ENCODE data around the gene ANAPC5.
"Not testable (repeated sequence)": the region's sequence is repeated elsewhere in the genome, so short reads cannot be mapped to it uniquely, and the experiment has no call there.

ANAPC5 gene

DNA sequence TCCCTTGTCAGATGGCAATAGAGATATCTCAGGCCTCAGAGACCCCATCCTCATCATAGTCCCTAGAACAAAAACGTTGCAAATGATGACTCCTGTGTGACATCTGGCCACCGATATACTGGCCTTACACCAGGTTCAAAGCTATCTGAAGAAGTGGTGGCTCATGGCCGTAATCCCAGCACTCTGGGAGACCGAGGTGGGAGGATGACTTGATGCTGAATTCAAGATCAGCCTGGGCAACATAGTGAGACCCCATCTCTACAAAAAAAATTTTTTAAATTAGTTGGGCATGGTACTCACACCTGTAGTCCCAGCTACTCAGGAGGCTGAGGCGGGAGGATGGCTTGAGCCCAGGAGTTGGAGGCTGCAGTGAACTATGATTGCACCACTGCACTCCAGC lies 68.8 kb downstream of the ANAPC5 start:
- DNase-seq: no peak

DNA sequence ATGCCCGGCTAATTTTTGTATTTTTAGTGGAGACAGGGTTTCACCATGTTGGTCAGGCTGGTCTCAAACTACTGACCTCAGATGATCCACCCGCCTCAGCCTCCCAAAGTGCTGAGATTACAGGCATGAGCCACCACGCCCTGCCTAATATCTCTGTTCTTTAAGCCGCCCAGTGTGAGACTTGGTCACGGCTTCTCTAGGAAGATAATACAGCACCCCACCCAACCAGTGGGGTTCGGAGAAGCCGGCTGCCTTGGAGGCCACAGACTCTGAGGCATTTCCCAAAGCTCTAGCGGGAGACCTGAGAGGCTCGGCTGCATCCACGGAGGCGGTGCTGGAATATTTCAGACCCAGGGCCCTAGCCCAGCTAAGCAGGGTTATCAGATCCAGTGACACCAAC lies 69.3 kb downstream of the ANAPC5 start:
- DNase-seq: not testable (repeated sequence)

DNA sequence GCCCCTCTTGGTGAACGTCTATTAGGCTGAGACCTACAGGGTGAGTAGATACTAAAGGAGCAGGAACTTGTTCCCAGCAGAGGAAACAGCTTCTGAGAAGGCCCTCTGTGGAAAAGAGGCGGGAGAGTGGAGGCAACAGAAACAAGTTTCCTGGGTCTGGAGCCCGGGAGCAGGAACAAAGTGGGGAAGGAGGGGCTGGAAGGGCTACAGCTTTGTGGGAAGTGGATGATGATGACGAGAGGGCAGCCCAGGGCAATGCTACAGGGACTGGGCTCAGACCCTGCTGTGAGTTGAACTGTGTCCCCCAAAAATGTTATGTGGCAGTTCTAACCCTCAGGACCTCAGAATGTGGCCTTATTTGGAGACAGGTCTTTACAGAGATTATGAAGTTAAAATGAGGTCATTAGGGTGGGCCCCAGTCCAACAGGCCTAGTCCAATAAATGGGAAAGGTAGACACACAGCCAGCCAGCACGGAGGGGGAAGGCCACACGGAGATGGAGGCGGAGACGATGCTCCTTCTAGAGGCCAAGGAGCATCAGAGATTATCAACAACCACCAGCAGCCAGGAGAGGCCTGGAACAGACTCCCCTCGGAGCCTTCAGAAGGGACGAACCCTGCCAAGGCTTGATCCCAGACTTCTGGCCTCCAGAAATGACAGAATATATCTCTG lies 70.0 kb downstream of the ANAPC5 start:
- DNase-seq: no peak

DNA sequence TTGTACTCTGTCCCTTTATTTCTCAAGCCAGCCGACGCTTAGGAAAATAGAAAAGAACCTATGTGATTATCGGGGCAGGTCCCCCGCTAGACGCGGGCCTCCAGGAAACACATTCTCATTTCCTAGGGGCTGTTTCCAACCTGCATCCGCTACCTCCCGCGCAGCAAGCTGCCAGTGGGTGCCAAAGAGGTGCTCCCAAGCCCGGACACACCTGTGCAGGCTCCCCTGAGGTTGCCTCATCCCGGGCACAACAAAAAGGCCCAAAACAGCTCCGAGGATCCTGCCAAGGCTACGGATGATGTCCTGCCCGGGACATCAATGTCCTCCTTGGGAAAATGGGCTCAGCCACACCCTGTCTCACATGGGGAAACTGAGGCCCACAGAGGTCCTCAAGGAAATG lies 71.1 kb downstream of the ANAPC5 start:
- not testable (repeated sequence) for DNase-seq

DNA sequence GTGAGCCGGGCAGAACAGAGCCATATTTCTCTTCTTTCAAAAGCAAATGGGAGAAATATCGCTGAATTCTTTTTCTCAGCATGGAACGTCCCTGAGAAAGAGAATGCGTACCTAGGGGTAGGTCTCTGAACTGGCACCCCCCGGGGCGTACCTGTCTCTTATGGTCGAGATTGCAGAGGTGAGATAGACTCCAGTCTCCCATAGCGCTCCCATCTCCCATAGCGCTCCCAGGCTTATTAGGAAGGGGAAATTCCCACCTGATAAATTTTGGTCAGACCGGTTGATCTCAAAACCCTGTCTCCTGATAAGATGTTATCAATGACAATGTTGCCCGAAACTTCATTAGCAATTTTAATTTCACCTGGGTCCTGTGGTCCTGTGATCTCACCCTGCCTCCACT lies 71.7 kb downstream of the ANAPC5 start:
- not testable (repeated sequence) for DNase-seq

DNA sequence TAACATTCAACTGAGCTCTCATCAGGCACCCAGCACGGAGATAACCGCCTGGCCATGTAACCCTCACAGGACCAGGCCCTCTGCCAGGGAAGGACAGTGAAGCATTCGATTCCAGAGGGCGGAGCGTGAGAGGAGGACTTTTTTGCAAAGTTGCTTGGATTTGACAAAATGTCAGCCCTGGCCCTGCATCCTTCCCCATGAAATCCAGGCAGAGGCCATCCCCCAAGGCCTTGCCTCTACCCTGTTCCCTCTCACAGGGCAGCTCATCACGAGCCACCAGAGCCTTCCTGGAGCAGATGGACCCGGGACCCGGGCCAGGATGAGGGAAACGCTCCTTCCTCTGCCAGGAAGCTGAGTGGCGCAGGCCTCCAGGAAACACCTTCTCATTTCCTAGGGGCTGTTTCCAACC lies 72.7 kb downstream of the ANAPC5 start:
- no peak for DNase-seq

DNA sequence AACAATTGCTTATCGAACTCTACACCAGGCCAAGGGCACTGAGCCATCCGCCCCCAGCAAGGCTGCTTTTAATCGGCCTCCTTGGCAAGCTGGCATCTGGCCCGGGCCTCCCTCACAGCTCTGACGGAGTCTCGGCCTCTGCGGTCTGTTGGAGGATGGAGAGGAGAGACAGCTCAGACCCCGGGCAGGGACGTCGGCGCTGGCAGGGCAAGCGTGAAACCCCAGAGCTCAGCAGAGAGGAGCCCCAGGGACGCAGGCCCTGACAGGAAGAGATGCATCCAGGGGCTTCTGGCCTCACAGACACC lies 73.2 kb downstream of the ANAPC5 start:
- DNase-seq: no peak

DNA sequence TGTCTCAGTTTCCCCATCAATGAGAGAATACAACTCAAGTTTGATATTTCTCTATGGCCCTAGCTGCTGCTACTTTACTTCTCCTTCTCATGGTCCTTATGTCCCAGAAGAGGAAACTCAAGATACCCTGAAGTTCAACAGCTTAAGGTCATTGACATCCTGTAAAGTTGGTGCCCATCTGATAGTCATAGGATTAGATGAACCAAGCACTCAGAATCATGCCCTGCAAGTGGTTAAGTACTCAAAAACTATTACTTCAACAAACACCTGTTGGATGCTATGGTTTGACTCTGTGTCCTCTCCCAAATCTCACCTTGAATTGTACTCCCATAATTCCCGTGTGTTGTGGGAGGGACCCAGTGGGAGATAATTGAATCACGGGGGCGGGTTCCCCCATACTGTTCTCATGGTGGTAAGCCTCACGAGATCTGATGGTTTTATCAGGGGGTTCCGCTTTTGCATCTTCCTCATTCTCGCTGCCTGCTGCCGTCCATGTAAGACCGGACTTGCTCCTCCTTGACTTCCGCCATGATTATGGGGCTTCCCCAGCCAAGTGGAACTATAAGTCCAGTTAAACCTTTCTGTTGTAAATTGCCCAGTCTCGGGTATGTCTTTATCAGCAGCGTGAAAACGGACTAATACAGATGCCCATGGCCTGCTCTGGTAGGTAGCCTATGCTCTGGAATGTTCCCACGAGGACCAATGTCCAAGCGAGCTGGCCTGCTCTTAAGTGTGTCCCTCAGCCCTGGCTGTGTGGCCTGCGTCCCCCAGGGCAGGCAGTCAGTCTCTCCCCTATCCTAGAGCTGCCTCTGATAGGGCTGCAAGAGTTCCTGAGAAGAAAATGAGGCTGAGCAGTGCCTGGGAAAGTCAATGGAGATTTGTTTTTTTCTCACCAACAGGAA lies 73.8 kb downstream of the ANAPC5 start:
- DNase-seq: no peak

DNA sequence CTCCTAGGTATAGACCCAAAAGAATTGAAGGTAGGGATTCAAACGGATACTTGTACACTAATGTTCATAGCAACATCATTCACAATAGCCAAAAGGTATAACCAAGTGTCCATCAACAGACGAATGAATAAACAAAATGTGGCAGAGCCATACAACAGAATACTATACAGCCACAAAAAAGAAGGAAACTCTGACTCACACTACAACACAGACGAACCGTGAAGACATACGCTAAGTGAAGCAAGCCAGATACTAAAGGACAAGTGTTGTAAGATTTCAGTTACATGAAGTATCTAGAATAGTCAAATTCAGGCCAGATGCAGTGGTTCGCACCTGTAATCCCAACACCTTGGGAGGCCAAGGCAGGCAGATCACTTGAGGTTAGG lies 74.8 kb downstream of the ANAPC5 start:
- DNase-seq: no peak

DNA sequence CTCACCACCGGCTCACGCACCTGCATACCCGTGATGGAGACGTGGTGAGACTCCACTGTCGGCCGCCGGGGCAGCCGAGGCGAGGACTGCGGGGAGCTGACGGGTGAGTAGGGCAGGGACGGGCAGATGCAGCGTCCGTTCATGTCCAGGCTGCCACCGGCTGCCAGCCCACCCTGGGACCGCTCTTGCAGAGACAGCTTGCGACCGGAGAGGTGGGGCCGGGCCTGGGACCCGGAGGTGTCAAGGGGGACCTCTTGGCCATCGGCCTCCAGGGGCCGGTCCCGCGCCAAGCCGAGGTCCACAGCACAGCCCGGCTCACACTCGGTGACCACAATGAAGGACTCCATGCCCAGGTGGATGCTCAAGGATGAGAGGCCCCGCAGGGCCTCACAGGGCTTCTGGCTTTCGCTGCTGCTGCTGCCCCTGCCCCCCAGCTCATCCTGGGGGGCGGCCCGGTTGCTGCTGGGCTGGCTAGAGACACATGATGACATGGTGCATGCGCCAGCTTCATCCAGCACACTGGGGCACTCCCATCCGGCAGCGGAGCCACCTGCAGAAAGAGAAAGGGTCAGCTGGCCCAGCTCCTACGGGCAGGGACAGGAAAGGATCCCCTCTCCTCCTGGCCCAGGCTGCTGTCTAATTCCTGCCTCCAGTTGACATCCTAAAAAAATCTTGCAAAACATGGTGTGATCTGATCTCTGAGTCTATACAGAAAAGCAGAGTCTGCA lies 78.0 kb downstream of the ANAPC5 start:
- DNase-seq: no peak

DNA sequence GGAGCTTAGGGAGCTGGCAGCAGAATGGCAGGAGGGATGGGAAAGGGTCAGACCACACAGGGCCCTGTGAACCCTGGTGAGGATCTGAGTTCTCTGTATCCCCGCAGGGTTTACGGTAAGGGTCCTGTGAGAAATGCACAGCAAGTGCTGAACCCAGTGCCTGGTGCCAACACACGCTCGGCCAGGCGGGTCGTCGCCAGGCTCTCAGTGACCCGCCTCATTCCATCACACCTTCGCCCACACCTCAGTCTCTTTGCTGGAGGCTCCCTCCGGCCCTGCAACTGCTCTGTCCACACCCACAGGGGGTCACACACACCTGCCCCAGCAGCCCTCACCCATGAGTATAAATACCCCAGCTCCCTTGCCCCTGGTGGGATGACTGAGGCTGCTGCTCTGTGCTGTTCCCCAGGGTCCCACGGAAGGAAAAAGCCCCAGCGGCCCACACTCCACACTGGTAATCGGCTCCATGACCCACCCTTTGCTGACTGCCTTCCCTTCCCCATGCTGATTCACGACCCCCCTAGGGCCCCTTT lies 78.8 kb downstream of the ANAPC5 start:
- DNase-seq: no peak

DNA sequence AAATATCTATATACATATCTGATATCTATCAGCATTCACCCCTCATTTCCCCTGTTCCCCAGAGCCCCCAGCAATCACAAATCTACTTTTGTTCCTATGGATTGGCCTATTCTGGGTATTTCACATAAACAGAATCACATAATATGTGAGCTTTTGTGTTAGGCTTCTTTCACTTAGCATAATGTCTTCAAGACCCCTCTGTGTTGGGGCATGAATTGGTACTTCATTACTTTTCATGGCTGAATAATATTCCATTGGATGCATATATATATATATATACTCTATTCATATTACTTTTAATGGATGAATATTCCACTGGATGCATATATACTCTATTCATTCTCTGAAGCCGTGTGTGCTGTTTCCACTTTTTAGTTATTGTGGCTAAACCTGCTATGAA lies 84.4 kb downstream of the ANAPC5 start:
- DNase-seq: no peak

DNA sequence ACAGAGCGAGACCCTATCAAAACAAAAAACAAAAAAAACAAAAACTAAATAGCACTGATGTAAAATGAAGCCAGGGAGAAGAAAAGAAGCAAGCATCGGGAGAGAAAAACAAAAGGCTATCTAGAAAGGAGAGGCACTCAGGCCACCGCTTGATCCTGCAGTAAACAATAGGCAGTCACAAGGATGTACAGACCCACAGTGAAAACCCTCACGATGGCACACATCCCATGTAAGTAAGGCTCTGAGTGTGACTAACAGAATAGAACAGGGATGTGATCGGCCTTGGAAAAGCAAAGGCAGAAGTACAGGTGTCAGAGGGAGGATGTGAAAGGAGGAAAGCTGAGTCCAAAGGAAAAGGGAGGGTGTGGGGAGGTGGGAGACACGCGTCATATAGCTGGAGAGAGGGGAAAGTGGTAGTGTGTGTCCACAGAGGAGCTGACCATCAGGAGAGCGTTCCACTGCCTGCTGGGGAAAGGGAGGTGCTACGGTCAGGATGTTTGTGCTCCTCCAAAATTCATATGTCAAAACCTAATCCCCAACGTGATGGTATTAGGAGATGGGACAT lies 87.2 kb downstream of the ANAPC5 start:
- no peak for DNase-seq

DNA sequence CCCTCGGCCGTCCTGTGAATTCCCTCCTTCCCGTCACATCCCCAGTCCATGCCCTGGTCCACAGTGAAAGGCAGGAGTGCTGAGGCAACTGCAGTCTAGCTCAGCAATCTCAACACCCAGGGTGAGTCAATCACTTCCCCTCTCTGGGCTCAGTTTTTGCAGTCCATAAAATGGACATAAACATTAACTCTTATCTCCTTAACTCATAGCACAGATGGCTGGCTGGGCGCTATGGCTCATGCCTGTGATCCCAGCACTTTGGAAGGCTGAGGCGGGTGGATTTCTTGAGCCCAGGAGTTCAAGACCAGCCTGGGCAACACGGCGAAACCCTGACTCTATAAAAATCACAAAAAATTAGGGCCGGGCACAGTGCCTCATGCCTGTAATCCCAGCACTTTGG lies 88.1 kb downstream of the ANAPC5 start:
- no peak for DNase-seq

DNA sequence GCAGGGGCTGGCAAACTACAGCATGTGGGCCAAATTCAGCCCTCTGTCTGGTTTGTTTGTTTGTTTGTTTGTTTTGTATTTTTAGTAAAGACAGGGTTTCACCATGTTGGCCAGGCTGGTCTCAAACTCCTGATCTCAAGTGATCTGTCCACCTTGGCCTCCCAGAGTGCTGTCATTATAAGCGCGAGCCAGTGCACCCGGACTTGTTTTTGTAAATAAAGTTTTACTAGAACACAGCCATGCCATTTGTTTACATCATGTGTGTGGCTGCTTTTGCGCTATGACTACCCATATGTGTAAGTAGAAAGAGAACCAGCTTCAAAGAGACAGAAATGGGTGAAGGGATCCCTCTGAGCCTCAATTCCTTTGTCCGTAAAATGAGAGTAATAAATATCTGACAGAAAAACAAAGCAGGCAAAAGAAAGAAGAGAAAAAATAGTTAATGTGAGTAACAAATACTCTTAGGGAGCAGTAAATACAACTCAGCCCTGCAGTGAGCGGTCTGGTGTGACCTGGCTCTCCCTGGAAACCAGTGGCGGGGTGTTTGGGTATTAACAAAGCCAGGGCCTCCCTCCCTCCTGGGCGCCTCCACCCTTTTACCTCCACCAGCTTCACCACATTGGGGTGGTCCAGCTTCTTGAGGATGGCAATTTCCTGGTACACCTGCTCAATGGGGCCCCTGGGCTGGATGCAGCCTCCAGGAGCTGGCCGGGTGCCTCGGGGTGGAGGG lies 88.8 kb downstream of the ANAPC5 start:
- no peak for DNase-seq

DNA sequence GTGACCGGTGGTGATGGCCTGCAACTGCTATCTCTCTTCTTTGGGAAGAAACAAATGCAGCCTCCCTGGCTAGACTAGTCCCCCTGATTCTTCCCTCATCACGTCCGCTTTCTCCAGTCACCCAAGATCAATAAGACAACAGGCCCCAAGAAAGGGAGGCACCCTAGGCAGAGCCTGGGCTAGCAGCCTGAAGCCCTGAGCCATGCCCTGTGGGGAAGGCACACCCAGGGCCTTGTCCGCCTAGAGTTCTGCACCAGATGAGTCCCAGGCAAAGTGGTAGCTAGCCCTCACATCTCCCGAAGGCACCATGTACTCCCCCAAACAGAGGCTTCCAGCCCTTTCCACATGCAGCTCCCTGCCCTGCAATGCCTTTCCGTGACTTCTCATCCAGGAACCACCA lies 90.8 kb downstream of the ANAPC5 start:
- DNase-seq: no peak

DNA sequence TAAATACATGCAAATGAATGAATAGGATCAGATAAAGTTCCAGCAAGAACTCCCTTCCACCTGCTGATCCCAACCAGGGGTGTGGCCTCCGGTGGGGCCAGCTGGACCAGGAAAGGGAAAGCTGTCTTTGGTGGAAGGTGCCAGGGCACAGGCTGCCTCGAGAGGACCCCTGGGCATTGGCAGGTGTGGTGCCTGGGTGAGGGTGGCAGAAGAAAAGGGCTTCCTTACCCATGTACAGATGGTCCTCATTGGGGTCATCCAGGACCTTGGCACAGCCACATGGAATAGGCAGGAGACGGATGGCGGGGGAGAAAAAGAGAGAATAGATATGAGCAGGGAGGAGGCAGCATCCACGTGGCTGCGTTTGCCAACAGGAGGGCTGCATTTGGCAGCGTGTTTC lies 92.1 kb downstream of the ANAPC5 start:
- DNase-seq: no peak

DNA sequence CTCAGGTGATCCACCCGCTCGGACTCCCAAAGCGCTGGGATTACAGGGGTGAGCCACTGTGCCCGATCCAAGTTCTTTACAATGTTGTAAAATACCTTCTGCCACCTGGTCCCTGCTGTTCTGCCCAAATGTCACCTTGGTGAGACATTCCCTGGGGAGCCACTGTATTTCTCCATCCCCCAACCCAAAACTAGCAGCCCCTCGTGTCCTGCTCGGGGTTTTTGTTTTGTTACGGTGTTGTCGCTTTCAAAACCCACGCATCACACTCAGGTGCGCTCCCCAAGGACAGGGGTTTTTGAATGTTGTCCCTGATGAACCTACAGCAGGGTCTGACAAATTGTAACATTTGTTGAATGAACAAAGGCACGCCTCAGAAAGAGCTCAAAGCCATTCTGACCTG lies 93.1 kb downstream of the ANAPC5 start:
- no peak for DNase-seq
